ENCODE measurements around the gene WDCP.
A peak's percentile ranks its signal among the peaks of the same experiment; 100 is the strongest.

Gene WDCP

DNA sequence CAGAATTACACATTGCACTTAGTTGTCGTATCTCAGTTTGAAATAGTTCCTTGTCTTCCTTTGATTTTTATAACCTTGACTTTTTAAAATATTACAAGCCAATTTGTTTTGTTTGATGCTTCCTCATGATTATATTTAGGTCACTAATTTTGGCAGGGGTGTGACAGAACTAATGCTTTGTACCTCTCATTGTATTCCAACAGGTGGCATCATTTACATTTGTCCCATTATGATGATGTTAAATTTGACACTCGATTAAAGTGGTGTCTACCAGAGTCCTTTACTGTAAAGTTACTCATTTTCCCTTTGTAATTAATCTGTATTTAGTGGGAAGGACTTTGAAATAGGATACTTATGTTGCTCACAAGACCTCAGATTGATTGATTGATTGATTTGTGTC is 58.8 kb downstream of the WDCP start:
- peak; percentile 33 for DNase-seq

Data from NCI-H2171 treated with DMSO at 0.1 percent for 48 hours (cell line).